ENCODE results near the gene MARCHF10.
"Not testable (repeated sequence)": the region's sequence is repeated elsewhere in the genome, so short reads cannot be mapped to it uniquely, and the experiment has no call there.

Gene MARCHF10

DNA sequence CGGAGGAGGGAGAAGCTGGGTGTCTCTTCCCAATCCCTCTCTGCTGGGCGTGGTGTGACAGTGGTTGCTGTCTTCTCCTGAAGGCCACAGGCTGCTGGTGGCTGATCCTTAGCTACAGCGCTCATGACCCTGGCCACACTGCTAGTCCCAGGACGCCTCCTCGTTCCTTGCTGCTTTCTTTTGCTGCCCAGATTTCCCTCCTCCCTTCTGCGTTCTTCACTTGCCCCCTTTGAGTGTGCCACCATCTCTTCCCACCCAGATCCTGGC lies 90.6 kb downstream of the MARCHF10 start:
- no peak for DNase-seq (ENCODE audit: low read depth)

DNA sequence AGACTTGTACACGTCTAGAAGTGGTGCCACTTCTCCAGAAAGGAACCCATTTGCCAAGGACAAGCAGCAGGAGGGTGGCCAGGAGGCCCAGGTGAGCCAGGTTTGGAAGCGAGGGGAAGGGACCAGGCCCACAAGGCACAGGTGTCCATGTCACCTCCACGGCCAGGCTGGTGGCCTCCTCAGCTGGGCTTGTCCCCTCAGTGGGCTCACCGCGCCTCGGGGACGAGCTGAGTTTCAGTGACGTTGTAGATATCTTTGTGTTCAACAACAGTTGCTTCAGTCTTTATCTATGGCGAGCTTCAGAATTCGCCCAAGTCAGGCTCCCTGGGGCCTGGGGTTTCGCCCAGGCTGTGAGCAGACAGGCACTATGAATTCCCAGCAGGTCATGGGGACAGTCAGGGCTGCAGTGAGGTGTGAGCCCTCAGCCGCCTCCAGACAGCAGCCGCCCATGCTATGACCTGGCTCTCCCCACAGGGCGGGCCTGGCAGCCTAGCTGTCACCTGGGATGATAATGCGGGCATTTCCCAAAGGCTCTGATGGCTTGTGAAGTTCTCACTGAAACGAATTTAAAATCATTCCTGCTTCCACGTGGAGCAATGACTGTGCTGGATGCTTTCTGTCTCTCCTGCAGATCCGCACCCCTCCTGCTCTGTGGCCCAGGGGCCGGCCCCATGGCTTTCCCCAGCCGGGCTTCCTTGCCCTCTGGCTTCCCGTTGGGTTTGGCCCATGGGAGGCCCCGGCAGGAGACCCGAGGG lies 91.1 kb downstream of the MARCHF10 start:
- no peak for DNase-seq (ENCODE audit: low read depth)

DNA sequence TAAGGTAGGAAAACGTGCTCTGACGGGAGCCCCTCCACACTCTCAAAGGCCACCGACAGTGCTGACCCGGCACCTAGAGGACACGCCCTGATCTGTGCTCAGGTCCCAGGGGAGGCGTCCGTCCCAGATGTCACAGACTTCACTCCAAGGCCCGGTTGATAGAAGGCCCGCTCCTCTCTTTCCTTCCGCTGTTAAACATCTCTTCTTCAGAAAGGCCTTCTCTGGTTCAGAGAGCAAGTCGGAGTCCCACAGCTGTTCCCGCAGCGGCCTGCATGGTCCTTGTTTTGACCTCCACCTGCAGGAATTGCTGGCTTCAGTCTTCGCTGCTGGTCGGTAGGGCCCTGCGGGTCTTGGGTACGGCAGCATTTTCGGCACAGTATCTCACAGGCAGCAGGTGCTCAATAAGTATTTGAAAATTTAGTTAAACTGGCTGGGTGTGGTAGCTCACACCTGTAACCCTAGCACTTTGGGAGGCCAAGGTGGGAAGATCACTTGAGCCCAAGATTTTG lies 92.2 kb downstream of the MARCHF10 start:
- no peak for DNase-seq (ENCODE audit: low read depth)

DNA sequence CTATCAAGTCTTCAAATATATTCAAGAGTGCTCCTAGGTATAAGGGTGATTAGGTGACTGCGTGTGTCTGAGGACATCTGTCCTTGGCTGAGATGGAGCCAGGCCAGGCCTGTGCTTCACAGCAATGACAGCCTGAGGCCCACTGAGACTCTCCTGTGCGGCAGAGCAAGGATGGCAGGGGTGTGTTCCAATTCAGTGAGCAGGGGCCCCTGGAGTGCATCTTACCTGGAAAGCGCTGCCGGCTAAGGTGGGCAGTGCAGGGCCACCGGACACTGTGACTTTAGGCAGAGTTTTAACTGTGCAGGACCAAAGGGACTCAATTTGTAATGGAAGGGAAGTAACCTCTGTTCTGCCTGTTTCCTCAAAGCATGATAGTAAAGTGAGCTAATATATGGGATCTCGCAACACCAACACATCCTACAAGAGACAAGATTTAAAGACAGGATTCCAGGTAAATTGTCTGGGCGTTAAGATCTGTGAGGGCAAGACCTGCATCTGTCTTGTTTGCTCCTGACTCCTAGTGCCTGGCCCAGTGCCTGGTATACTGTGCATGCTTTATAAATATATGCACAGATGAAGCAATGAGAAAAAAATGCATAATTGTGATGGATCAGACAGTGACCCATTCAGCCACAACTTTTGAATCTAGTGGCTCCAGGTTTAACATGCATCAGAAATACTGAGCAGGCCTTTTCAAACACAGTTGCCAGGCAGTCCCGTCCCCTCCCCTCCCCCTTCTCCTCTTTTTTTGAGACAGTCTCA lies 93.9 kb downstream of the MARCHF10 start:
- DNase-seq (ENCODE audit: low read depth), result no peak

DNA sequence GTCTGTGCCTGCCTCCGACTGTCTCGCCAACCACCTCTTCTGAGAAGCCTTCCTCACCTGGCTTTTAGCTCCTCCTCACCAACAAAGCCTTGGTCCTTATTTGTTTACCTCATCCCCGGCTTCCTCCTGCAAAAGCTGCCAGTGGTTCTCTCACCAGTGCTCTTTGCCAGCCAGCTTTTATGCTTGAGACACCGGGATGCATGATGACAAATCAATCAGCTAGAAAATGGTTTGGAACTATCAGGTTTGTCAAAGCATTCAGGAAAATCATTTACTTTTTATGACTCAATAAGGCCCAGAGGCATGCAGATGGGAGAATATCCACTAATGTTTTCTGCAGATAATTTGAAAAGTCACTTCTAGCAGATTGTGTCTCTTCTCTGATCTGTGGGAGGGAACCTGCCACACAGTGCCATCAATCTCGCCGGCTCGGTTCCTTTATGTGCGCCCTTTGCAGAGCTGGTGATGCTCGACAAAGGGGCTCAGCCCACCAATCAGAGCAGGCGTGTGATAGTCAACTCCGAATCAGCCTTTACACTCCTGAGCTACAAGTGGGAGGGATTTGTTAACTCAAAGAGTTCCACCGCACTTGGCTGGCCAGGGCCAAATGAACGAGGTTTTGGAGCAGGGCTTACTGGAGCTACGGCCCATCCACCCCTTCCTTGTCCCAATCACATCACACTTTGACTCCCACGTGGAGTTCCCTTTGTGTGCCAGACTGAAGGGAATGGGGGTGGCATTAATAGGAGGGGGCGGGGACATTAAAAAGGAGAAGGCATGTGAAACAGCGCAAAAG lies 94.8 kb downstream of the MARCHF10 start:
- DNase-seq (ENCODE audit: low read depth), result no peak

DNA sequence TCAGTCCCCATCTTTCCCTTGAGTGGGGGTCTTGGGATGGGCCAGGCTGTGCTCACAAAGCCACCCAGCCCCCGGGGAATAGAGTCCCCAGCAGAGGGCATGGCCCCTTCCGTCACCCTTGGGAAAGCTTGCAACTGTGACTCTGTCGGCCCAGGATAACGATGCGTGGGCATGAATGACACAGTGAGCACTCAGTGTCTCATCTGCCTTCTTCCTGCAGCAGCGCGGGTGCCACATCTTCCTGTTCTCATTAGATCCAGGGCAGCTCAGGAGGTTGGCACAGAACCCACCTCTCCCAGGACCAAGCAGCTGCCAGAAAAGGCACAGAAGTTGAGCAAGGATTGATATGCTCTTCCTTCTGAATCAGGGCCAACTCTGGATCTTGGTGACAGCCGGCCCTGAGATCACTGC lies 95.9 kb downstream of the MARCHF10 start:
- DNase-seq (ENCODE audit: low read depth), result no peak

DNA sequence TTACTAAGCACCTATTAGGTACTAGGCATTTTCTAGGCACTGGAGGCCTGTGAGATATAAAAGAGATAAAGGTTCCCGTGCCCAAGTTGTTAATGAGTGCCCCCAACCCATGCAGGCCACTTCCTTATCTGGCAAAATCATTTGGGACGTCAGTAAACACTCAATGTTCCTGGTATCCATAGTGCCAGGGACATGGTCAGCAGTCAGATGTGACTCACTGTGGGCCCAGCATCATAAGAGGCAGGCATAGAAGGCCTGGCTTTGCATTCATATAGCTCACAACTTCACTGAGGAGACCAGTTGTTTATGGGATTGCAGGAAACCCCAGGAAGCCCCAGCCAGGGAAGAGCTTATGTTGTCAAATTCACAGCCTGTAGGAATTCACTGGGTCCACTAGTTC lies 99.5 kb downstream of the MARCHF10 start:
- DNase-seq (ENCODE audit: low read depth), result no peak

DNA sequence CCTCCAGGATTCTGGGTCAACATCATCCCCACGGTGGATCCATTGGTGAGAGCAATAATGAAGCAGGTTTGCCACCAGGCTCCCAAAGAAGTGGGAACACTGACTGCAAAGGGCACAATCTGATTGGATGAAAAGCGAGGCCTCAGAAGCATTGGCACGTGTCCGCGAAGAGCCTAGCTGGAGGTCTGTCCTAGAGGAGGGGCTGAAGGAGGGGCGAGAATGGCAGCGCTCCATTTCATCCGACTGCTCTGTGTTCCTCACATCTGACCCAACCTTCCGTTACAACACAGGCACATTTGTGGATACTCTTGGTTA lies 100.7 kb downstream of the MARCHF10 start:
- DNase-seq (ENCODE audit: low read depth), result no peak

DNA sequence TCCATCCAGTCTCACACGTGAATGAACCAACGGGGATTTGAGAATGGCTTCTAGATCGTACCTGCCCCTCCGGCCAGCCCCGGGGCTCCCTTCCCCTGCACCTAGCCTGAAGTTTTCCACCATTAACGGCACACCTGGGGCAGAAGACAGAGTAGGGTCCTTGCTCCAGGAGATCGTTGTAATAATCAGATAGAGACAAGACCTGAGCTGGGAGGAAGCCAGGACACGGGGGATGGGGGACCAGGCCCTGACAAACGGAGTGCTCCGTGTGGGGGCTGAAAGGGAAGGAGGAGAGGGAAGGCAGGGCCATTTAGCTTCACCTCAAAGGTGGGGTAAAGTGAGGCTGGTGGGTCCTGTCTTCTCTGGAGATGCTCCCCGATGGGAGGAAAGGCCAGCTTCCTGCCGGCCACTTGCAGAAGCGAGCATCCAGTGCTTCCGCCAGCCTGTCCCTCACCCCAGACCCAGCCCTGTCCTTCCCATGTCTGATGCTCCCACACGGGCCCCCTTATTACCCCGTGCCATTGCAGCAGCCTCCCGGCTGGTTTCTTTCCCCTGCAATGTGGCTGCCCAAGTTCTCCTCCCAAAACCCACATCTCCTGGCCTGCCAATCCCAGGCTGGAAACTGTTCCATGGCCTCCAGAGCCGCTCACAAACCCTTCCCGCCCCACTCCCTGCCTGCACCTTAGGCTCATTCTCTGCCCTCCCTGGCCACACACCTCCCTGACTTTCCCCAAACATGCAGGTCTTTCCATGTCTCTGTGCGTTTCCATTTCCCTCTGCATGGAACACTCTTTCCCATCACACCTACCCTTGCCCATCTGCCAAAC lies 101.3 kb downstream of the MARCHF10 start:
- DNase-seq (ENCODE audit: low read depth), result no peak

DNA sequence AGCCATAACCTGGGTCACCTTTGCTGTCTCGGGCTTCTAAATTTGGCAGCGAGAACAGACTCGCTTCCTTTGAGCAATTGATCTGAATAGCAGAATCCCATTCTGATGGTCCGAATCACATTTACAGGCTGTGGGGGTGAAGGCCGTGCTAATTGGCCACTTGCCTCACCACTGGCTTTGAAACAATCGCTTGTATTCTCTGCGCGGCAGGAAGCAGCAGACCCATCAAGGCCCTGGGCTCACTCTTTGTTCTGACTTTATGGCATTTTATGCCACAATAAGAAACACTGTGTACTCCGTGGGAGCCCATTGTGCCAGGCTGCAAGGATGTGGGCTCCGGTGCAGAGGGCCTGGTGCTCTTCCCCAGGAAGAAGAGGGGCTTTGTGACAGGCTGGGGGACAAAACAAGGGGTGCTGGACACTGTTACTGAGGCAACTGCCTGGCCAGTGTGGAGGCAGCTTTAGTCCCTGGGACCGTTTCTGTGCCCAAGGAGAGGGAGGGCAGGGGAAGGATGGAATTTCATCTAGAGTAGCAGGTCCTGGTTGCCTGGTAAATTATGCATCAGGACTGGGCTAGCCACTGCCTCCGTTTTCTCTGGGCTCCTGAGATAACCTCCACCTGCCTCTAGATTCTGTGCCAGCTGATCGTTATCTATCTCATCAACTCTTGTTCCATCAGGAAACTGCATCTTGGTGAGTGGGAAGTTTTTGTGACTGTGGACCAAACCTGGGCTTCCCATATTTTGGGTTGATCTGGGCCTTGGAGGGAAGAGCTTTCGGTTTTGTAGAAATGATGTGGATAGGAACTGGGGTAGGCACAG lies 102.1 kb downstream of the MARCHF10 start:
- no peak for DNase-seq (ENCODE audit: low read depth)

DNA sequence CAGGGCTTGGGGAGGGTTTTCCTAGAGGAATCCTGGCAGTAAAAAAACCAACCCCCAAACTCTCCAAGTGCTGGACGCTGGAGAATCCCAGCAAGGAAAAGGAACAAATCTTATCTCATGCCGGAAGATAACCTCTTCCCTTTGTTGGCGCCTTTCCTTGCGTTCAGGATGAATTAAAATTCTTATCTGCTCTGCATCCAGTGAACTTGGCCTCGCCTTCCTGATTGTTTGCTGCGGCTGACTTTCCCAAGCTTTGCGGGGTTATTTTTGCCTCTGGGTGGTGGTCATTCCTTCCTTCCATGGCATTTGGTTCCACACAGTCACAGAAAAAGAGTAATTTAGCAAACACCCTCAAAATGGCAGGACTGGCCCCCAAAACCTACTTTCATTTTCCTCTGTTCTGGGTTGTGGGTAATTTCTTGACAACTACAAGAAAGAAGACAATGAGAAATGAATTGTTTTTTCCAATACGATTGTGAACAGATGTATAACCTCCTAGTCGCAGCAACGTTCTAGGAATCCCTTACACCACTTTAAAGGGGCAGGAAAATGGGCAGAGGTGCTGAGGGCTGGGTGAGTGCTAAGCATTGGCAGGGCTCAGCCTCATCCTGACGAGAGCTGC lies 102.8 kb downstream of the MARCHF10 start:
- no peak for DNase-seq (ENCODE audit: low read depth)

DNA sequence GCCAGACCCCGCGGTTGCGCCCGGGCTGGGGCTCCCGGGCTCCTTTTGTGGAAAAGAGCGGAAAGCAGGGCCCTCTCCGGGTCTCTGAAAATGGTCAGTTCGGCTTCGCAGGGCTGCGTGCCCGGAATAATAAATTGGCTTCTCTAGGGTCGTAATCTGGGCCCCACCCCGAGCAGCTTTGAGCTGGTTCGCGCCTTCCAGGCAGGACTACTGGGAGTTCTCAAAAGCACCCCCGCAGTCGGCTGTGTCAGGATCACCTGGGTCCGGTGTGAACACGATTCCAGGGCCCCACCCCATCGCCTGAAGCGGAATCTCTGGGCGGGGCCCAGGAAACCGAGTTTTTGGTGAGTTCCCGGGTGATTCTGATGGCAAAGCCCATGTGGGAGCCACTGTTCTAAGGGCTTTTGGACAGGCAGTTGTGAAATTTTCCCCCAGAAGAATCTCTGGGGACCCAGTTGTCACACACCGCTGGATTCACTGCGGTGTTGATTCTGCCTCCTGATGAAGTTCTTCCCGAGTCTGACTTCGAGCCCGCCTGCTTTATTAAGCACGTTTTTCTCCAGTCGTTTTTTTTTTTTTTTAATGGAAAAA lies 103.6 kb downstream of the MARCHF10 start:
- DNase-seq (ENCODE audit: low read depth), result no peak

DNA sequence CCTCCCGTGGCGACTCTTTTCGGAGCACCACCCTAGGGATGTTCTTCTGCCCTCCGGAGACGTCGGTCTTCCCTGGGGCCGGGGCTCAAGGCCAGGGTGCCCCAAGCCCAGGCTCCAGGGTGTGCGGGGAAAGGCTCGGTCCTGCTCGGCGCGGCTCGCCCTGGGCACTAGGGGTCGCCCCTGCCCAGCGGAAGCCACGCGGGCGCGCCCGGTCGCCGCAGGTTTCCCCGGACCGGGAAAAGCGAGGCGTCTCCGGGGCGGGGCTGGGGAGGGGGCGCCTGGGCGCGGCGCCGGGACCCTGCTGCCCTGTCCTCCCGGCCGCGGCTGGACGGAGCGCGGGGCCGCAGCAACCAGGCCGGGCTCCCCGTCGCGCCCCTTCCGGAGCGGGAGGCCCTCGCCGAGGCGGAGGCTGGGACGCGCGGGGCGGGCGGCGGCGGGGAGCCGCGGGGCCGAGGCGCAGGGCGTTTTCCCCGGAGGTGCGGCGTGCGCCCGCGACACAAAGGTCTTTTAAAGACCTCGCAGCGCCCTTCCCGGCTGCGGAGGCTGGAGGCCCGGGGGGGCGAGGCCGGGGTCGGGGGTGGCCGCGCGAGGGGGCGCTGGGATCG lies 104.2 kb downstream of the MARCHF10 start:
- no peak for DNase-seq (ENCODE audit: low read depth)

DNA sequence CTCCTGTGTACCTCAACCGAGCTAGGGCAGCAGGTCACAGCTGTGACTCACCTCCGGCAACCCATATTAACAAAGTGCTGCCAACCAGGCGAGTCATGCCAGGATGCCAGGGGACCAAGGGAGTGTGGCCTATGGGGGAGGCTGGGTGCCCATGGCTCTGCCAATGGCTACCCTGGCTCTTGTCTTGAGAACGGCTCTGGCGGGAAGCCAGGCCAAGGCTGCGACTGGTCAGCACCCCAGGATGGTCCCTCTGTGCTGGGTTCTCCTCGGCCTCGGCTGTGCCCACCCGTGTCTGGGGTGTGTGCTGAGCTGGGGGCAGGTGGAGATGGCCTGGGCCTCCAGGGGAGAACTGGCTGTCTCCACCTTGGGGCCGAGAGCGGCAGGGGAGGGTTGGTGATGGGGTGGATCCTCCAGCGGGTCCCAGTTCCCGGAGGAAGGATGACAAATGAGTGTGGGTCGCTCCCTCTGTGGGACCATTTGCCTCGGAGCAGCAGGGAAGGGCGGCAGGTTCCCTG lies 104.8 kb downstream of the MARCHF10 start:
- DNase-seq (ENCODE audit: low read depth), result no peak

DNA sequence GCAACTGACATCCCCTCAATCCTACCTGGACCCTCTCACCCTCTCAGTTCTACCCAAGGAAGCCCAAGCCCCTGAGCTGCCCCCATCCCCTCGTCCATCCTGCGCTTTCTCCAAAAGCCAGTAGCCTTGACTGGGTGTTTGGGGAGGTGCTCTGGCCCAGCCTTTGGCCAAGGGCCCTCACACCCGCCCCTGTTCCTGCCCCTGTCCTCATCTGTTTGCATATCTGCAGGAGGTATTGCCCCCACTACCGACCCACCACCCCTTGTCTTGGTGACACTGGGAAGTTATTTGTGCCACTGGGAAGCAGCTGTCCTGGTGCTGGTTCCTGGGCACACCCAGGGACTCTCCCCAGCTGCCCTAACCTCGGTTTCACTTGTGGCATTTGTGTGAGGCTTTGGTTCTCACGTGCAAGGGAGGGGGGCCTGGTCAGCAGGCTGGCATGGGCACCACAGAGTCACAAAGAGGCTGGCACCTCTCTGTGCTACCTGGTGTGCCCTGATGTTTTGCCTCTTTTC lies 105.3 kb downstream of the MARCHF10 start:
- no peak for DNase-seq (ENCODE audit: low read depth)

DNA sequence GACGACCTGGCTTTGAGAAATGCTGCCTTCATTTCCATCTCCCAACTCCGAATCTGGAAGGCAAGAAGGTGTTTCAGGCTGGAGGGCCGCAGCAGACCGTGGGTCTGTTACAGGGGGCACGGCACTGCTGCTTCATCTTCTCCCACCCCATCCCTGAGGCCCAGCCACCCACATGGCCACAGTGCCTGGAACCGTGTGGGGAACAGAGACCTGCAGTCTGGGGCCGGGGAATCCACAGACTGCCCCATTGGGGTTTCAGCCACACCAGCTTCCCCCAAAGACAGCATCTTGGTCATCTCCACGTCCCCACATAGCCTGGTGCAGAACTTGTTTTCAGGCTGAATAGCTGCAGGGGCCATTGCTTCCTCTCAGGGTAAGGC lies 106.4 kb downstream of the MARCHF10 start:
- DNase-seq (ENCODE audit: low read depth), result no peak

DNA sequence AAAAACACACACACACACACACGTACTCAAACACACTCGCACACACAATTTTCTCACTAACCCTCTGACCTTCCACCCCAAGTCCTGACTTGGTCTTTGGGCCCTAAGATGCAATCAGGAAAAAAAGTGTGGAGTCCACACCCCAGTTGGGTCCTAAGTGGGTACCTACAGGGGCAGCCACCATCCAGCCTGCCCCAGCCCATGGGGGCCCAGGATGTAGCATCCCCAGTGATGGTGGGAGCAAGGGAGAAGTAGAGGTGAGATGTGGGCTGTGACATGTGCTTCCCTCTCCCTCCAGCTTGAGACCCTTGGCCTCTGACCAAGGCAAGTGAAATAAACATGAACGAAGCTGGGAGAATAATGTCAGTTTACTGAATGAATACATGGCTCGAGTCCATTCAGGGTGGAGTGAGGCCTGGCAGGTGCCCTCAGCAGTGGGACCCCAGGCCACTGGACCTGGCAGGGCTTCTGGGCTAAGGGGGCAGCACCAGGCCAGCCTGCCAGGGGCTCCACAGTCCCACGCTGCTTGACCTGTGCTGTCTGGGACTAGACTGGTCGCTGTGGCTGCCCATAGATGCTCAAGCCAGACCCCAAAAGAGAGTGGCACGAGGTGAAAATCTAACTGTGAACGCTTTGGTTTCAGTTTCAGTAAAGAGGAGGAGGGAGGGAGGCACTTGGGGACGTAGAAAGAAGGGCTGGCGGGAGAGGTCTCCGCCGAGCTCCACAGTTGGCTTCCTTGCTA lies 107.0 kb downstream of the MARCHF10 start:
- no peak for DNase-seq (ENCODE audit: low read depth)

DNA sequence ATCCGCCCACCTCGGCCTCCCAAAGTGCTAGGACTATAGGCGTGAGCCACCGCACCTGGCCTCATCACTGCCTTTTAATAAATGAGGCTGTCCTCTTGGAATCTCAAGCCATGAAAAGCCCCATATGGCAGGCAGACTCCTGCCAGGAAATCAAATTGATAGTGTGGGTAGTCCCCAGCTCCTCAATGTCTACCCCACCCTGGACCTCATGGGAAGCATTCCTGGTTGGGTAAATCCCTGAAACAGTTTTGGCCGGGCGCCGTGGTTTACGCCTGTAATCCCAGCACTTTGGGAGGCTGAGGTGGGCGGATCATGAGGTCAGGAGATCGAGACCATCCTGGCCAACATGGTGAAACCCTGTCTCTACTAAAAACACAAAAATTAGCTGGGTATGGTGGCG lies 109.7 kb downstream of the MARCHF10 start:
- not testable (repeated sequence) for DNase-seq (ENCODE audit: low read depth)

Data from CMK (cell line).